ENCODE data around the gene SLC5A2. TPM values are rescaled to one million over a fixed set of nuclear protein-coding genes. Genes with fewer than 3 reads are reported as not detected.

The SLC5A2 gene
- total and polyA plus RNA-seq, 3 donors from 2014 or later = 5.8 to 18.1 (median 6.9) TPM

GRCh38 chr16:31489298-31489564 lies 6.3 kb downstream of the SLC5A2 start:
- Histone ChIP-seq H3K36me3 (ENCODE audit: low read depth, missing control alignments) (no peaks in the 10 kb centered on the region), H3K4me1 (peaks cover 11% of the 10 kb centered on the region), H3K4me3 (no peak overlapping the region), H3K27ac (no peak overlapping the region), H3K9me3 (no peaks in the 10 kb centered on the region), H3K27me3 (no peaks in the 10 kb centered on the region)
- no peak for DNase-seq
- intact Hi-C loops (cut with DNase I; ENCODE audit: low total_unique reads) = no loop called here
- TF ChIP-seq CTCF (IDR thresholded peaks at IDR 0.05) = no peak
- TF ChIP-seq POLR2A (IDR thresholded peaks at IDR 0.05) = no peak
- 75 to 77% methylated on average over 7 of the region's 7 CpGs for WGBS, 2 donors

DNA sequence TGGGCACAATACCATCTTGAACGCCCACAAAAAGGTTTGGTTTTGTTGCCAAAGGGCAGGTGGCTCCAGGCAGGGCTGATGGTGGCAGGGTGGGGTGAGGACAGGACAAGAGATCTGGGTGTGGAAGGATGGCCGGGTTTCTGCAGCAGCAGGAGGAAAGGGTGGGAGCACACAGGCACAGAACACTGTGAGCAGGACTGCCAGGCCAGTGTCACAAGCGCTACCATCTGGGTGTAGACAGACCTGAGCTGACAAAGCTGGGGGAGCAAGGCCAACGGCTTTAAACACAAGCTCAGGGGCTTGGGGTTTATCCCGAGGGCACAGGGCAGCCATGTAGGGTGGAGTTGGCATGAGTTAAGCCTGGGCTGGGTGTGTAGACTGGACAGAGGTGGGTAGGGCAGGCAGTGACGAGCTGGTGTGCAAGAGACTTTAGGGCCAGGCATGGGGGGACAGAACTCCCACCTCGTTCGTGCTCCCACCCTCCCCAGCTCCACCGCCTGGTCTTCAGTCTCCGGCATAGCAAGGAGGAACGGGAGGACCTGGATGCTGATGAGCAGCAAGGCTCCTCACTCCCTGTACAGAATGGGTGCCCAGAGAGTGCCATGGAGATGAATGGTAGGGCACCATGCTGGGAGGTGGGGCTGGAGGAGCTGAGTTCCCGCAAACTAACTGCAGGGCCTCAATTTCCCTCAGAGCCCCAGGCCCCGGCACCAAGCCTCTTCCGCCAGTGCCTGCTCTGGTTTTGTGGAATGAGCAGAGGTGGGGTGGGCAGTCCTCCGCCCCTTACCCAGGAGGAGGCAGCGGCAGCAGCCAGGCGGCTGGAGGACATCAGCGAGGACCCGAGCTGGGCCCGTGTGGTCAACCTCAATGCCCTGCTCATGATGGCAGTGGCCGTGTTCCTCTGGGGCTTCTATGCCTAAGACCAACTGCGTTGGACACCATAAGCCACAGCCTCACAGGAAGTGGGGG lies 7.0 kb downstream of the SLC5A2 start:
- no peak for TF ChIP-seq CTCF (IDR thresholded peaks at IDR 0.05)
- no peak for DNase-seq
- Histone ChIP-seq H3K9me3 (no peaks in the 10 kb centered on the region), H3K36me3 (ENCODE audit: low read depth, missing control alignments) (no peaks in the 10 kb centered on the region), H3K27me3 (no peaks in the 10 kb centered on the region), H3K27ac (no peak overlapping the region), H3K4me3 (no peak overlapping the region), H3K4me1 (peaks cover 11% of the 10 kb centered on the region)
- intact Hi-C loops (cut with DNase I; ENCODE audit: low total_unique reads) = no loop called here
- 85 to 92% methylated on average over 9 to 22 of the region's 22 CpGs for WGBS, 2 donors

GRCh38 chr16:31491778-31492418 lies 9.0 kb downstream of the SLC5A2 start:
- Histone ChIP-seq H3K9me3 (no peaks in the 10 kb centered on the region), H3K27me3 (no peaks in the 10 kb centered on the region), H3K4me1 (peaks cover 11% of the 10 kb centered on the region), H3K36me3 (ENCODE audit: low read depth, missing control alignments) (no peaks in the 10 kb centered on the region), H3K4me3 (no peak overlapping the region), H3K27ac (no peak overlapping the region)
- WGBS, 2 donors = 93 to 95% methylated on average over 7 to 8 of the region's 8 CpGs
- DNase-seq = no peak
- TF ChIP-seq POLR2A (IDR thresholded peaks at IDR 0.05) (no peak), CTCF (IDR thresholded peaks at IDR 0.05) (no peak)
- intact Hi-C loops (cut with DNase I; ENCODE audit: low total_unique reads) = no loop called here

DNA sequence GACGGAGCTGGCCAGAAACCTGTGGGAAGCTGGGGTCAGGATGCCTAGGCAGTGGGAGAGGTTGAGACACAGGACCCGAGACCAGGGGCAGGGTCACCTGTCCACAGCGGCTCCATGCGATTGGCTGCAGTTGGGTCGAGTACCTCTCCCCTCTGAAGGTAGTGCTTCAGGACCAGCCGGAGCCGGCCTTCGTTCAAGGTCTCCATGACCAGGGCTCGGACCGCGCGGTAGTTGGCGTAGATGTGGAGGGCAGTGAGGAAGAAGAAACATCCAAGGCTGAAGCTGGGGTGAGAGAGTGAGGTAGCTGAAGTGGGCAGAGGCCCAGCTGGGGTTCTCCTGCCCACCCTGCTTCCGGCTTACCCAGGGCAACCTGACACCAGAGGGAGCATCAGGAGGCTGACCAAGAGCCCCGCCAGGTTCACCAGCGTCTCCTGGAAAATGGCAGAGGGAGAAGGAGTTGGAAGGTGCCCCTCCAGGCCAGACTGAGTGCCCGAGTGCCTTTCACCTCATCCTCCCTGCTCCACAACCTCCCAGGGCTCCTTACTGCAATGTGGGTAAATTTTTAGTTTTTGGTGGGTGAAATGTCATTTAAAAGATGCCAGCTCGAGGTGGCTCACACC lies 10.7 kb downstream of the SLC5A2 start:
- H3K9me3 ChIP-seq = no peaks in the 10 kb centered on the region
- H3K27me3 ChIP-seq = no peaks in the 10 kb centered on the region
- TF ChIP-seq CTCF (IDR thresholded peaks at IDR 0.05) (no peak), POLR2A (IDR thresholded peaks at IDR 0.05) (no peak)
- no peaks in the 10 kb centered on the region for H3K36me3 ChIP-seq (ENCODE audit: low read depth, missing control alignments)
- no peak overlapping the region for H3K4me3 ChIP-seq
- no peaks in the 10 kb centered on the region for H3K4me1 ChIP-seq
- 90 to 91% methylated on average over 18 of the region's 18 CpGs for whole genome bisulfite sequencing, 2 donors
- intact Hi-C loops (cut with DNase I; ENCODE audit: low total_unique reads) = no loop called here
- no peak overlapping the region for H3K27ac ChIP-seq
- DNase-seq = no peak
